Liver (tissue), 9 donors: ENCODE data around the gene PALM3. TPM values are rescaled to one million over a fixed set of nuclear protein-coding genes. Genes with fewer than 3 reads are reported as not detected.

ENCODE experiments used
- DNase-seq: peaks from one replicate; pipeline ENCODE4 v3.0.0-alpha.2; 2017; ENCODE audit warnings: low spot score
- H3K27ac ChIP-seq, 2 donors: one replicate each; pipeline ENCODE4 v1.7.0; 2013; ENCODE audit warnings: inconsistent platforms in 2 of 2, low read length in 2 of 2, control low read depth in 1 of 2, low read depth in 1 of 2, mild to moderate bottlenecking in 1 of 2
- H3K27me3 ChIP-seq, 4 donors: one replicate each; pipeline versions ENCODE4 v1.6.1 to v1.7.0; 2013; ENCODE audit warnings: low read length in 3 of 4, inconsistent platforms in 1 of 4, mild to moderate bottlenecking in 1 of 4, moderate library complexity in 1 of 4; ENCODE audit not compliant: control insufficient read depth in 4 of 4, insufficient read depth in 4 of 4
- H3K36me3 ChIP-seq, 4 donors: one replicate each; pipeline versions ENCODE4 v1.6.1 to v1.7.0; 2013; ENCODE audit warnings: low read length in 3 of 4, mild to moderate bottlenecking in 3 of 4, low read depth in 1 of 4, moderate library complexity in 1 of 4; ENCODE audit not compliant: control insufficient read depth in 4 of 4, insufficient read depth in 3 of 4
- H3K4me1 ChIP-seq, 4 donors: one replicate each; pipeline versions ENCODE4 v1.6.1 to v1.7.0; 2013; ENCODE audit warnings: low read length in 3 of 4, mild to moderate bottlenecking in 3 of 4, moderate library complexity in 1 of 4; ENCODE audit not compliant: control insufficient read depth in 4 of 4, insufficient read depth in 4 of 4
- H3K4me3 ChIP-seq, 3 donors: one replicate each; pipeline versions ENCODE4 v1.6.1 to v1.7.0; 2013; ENCODE audit warnings: low read length in 3 of 3, control low read depth in 1 of 3, low read depth in 1 of 3, mild to moderate bottlenecking in 1 of 3
- H3K9ac ChIP-seq, 2 donors: one replicate each; pipeline ENCODE4 v1.7.0; 2013; ENCODE audit warnings: low read length in 2 of 2, mild to moderate bottlenecking in 2 of 2, moderate library complexity in 2 of 2, control low read depth in 1 of 2, low read depth in 1 of 2
- H3K9me3 ChIP-seq, 4 donors: one replicate each; pipeline versions ENCODE4 v1.6.1 to v1.7.0; 2013; ENCODE audit warnings: low read length in 3 of 4; ENCODE audit not compliant: control insufficient read depth in 4 of 4
- ATF3 ChIP-seq: IDR thresholded peaks from 2 replicates; pipeline ENCODE4 v1.6.1; 2016; ENCODE audit warnings: antibody characterized with exemption
- CTCF ChIP-seq: fragments of 150-350 bp; IDR thresholded peaks from 2 replicates; pipeline ENCODE4 v1.5.1; 2017; ENCODE audit warnings: improper control_type of control experiment, low read depth, low read length; ENCODE audit not compliant: missing input control
- EGR1 ChIP-seq, 2 donors: IDR thresholded peaks; 2 replicates each; pipeline ENCODE4 v1.6.1; 2016 to 2018; ENCODE audit warnings: antibody characterized with exemption in 2 of 2, low read depth in 2 of 2
- FOXA1 ChIP-seq: IDR thresholded peaks from 2 replicates; pipeline ENCODE4 v1.6.1; 2016; ENCODE audit warnings: antibody characterized with exemption
- FOXA2 ChIP-seq: IDR thresholded peaks from 2 replicates; pipeline ENCODE4 v1.6.1; 2016; ENCODE audit warnings: antibody characterized with exemption
- JUND ChIP-seq, 2 donors: IDR thresholded peaks; 2 replicates each; pipeline ENCODE4 v1.6.1; 2016; ENCODE audit warnings: antibody characterized with exemption in 2 of 2
- MAX ChIP-seq: IDR thresholded peaks from 2 replicates; pipeline ENCODE4 v1.6.1; 2016; ENCODE audit warnings: antibody characterized with exemption
- NR2F2 ChIP-seq: IDR thresholded peaks from 2 replicates; pipeline ENCODE4 v1.6.1; 2016; ENCODE audit warnings: antibody characterized with exemption
- RAD21 ChIP-seq, 2 donors: IDR thresholded peaks; 2 replicates each; pipeline ENCODE4 v1.6.1; 2016; ENCODE audit warnings: antibody characterized with exemption in 2 of 2, mild to moderate bottlenecking in 2 of 2
- REST ChIP-seq: IDR thresholded peaks from 2 replicates; pipeline ENCODE4 v1.6.1; 2016; ENCODE audit warnings: antibody characterized with exemption, mild to moderate bottlenecking
- RXRA ChIP-seq, 2 donors: IDR thresholded peaks; 2 replicates each; pipeline ENCODE4 v1.6.1; 2017 to 2018; ENCODE audit warnings: antibody characterized with exemption in 2 of 2, mild to moderate bottlenecking in 1 of 2
- SP1 ChIP-seq: IDR thresholded peaks from 2 replicates; pipeline ENCODE4 v1.6.1; 2018; ENCODE audit warnings: antibody characterized with exemption, mild to moderate bottlenecking
- YY1 ChIP-seq: IDR thresholded peaks from 2 replicates; pipeline ENCODE4 v1.6.1; 2016; ENCODE audit warnings: antibody characterized with exemption, mild to moderate bottlenecking
- ZBTB33 ChIP-seq: IDR thresholded peaks from 2 replicates; pipeline ENCODE4 v1.6.1; 2016; ENCODE audit warnings: antibody characterized with exemption
- WGBS: extraction: QIAGEN DNeasy Blood & Tissue Kit; methylation state at CpG from one replicate; pipeline ENCODE4 v1.1.7; 2013; 5-methylcytosine and 5-hydroxymethylcytosine counted together
- polyA plus RNA-seq, 2 donors: library from polyadenylated mRNA; stranded (reverse) in 1 of 2; unstranded in 1 of 2; fragments of 200-250 nt in 1 of 2; fragments of >200 nt in 1 of 2; fragmentation: Nextera tagmentation in 1 of 2; extraction: Ambion mirVana in 1 of 2; gene quantifications; one replicate each; pipeline versions ENCODE4 v1.2.1 to v1.2.3, GENCODE V29; 2013 to 2015
- total RNA-seq, 2 donors: library from RNA; depleted of rRNA; stranded (reverse); fragments of >200 nt; gene quantifications; one replicate each; pipeline ENCODE4 v1.2.3, GENCODE V29; 2014
- donor health status: healthy.
- donor health status: healthy.
- donor health status: healthy.
- donor health status: healthy.
- donor health status: healthy.

PALM3 gene
- total and polyA plus RNA-seq, 4 donors, result 1.4 to 17.9 (median 5.9) TPM

GRCh38 chr19:14070268-14071050 lies 8.6 kb upstream of the PALM3 start:
- Histone ChIP-seq H3K4me3 (no peak overlapping the region), H3K4me1 (peaks cover 0 to 39% (median 24%) of the 10 kb centered on the region in 4 donors), H3K36me3 (no peaks in the 10 kb centered on the region), H3K27ac (no peak overlapping the region), H3K9me3 (no peaks in the 10 kb centered on the region), H3K9ac (no peak overlapping the region), H3K27me3 (no peaks in the 10 kb centered on the region)
- WGBS, result 97% methylated on average over 43 of the region's 43 CpGs
- TF ChIP-seq MAX (no peak), RXRA (IDR thresholded peaks at IDR 0.05) (no peak), REST (no peak), RAD21 (IDR thresholded peaks at IDR 0.05) (no peak), FOXA1 (no peak), NR2F2 (no peak), FOXA2 (no peak), YY1 (no peak), ATF3 (no peak)
- DNase-seq, result no peak

GRCh38 chr19:14066134-14066533 lies 4.3 kb upstream of the PALM3 start:
- Histone ChIP-seq H3K27me3 (no peaks in the 10 kb centered on the region), H3K36me3 (no peaks in the 10 kb centered on the region), H3K9ac (no peak overlapping the region), H3K9me3 (no peaks in the 10 kb centered on the region), H3K4me1 (peaks cover 0 to 12% (median 4%) of the 10 kb centered on the region in 4 donors), H3K27ac (no peak overlapping the region), H3K4me3 (no peak overlapping the region)
- DNase-seq, result no peak
- 71% methylated on average over 2 of the region's 2 CpGs for WGBS
- TF ChIP-seq SP1, result no peak
- no peak for TF ChIP-seq JUND (IDR thresholded peaks at IDR 0.05)

GRCh38 chr19:14063105-14063504 lies 1.2 kb upstream of the PALM3 start:
- Histone ChIP-seq H3K4me3 (no peak overlapping the region), H3K27ac (no peak overlapping the region), H3K9me3 (no peaks in the 10 kb centered on the region), H3K36me3 (peaks cover 0 to 2% (median 0%) of the 10 kb centered on the region in 4 donors), H3K9ac (no peak overlapping the region), H3K27me3 (peaks cover 0 to 3% (median 0%) of the 10 kb centered on the region in 4 donors), H3K4me1 (peaks cover 0 to 39% (median 24%) of the 10 kb centered on the region in 4 donors)
- DNase-seq, result no peak
- WGBS, result 77% methylated on average over 7 of the region's 7 CpGs
- TF ChIP-seq ZBTB33, result no peak
- TF ChIP-seq YY1, result no peak
- TF ChIP-seq EGR1 (IDR thresholded peaks at IDR 0.05; ENCODE audit: low read depth in 2 of 2), result no peak
- TF ChIP-seq CTCF, result no peak
- no peak for TF ChIP-seq FOXA1
- no peak for TF ChIP-seq JUND (IDR thresholded peaks at IDR 0.05)
